ENCODE results near the gene RADIL.
A peak's percentile ranks its signal among the peaks of the same experiment; 100 is the strongest.

The RADIL gene

GRCh38 chr7:4801839-4802231, 81.7 kb downstream of the RADIL start:
- TF ChIP-seq, protein P1, sequence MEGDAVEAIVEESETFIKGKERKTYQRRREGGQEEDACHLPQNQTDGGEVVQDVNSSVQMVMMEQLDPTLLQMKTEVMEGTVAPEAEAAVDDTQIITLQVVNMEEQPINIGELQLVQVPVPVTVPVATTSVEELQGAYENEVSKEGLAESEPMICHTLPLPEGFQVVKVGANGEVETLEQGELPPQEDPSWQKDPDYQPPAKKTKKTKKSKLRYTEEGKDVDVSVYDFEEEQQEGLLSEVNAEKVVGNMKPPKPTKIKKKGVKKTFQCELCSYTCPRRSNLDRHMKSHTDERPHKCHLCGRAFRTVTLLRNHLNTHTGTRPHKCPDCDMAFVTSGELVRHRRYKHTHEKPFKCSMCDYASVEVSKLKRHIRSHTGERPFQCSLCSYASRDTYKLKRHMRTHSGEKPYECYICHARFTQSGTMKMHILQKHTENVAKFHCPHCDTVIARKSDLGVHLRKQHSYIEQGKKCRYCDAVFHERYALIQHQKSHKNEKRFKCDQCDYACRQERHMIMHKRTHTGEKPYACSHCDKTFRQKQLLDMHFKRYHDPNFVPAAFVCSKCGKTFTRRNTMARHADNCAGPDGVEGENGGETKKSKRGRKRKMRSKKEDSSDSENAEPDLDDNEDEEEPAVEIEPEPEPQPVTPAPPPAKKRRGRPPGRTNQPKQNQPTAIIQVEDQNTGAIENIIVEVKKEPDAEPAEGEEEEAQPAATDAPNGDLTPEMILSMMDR (IDR thresholded peaks at IDR 0.05; ENCODE audit: low read depth, low read length): no peak
- no peak overlapping the region for H3K4me3 ChIP-seq (replicated peaks in 1 of 2; ENCODE audit: low read depth in 2 of 2, low read length in 2 of 2)
- no peak for DNase-seq (ENCODE audit: low read depth in 2 of 2)

GRCh38 chr7:4800926-4801838, 82.3 kb downstream of the RADIL start:
- no peak overlapping the region for H3K4me3 ChIP-seq (replicated peaks in 1 of 2; ENCODE audit: low read depth in 2 of 2, low read length in 2 of 2)
- TF ChIP-seq, protein P1 (IDR thresholded peaks at IDR 0.05; ENCODE audit: low read depth, low read length): no peak
- no peak for DNase-seq (ENCODE audit: low read depth in 2 of 2)

GRCh38 chr7:4800487-4800886, 83.0 kb downstream of the RADIL start:
- TF ChIP-seq, protein P1 (IDR thresholded peaks at IDR 0.05; ENCODE audit: low read depth, low read length): no peak
- no peak overlapping the region for H3K4me3 ChIP-seq (replicated peaks in 1 of 2; ENCODE audit: low read depth in 2 of 2, low read length in 2 of 2)
- DNase-seq (ENCODE audit: low read depth in 2 of 2): no peak

GRCh38 chr7:4799508-4800268, 83.8 kb downstream of the RADIL start:
- H3K4me3 ChIP-seq (replicated peaks in 1 of 2; ENCODE audit: low read depth in 2 of 2, low read length in 2 of 2): no peak overlapping the region
- TF ChIP-seq, protein P1 (IDR thresholded peaks at IDR 0.05; ENCODE audit: low read depth, low read length): no peak
- peak; percentile 19 to 47 for DNase-seq (ENCODE audit: low read depth in 2 of 2)

GRCh38 chr7:4798706-4799235, 84.7 kb downstream of the RADIL start:
- no peak for DNase-seq (ENCODE audit: low read depth in 2 of 2)
- TF ChIP-seq, protein P1 (IDR thresholded peaks at IDR 0.05; ENCODE audit: low read depth, low read length): no peak

GRCh38 chr7:4797858-4798705, 85.4 kb downstream of the RADIL start:
- TF ChIP-seq, protein P1 (IDR thresholded peaks at IDR 0.05; ENCODE audit: low read depth, low read length): peak; percentile 79
- peak; percentile 44 to 49 for DNase-seq (ENCODE audit: low read depth in 2 of 2)
- H3K4me3 ChIP-seq (replicated peaks in 1 of 2; ENCODE audit: low read depth in 2 of 2, low read length in 2 of 2): no peak overlapping the region

More at GRCh38 chr7:4798706-4799235, 84.7 kb downstream of the RADIL start:
- no peak overlapping the region for H3K4me3 ChIP-seq (replicated peaks in 1 of 2; ENCODE audit: low read depth in 2 of 2, low read length in 2 of 2)

All from cardiac fibroblast (primary cell).